A549 (cell line): ENCODE results near the gene ADAMTS16.
A peak's percentile ranks its signal among the peaks of the same experiment; 100 is the strongest.

Source experiments
- CTCF ChIP-seq: fragments of >200 bp; sonication (Bioruptor Twin); formaldehyde crosslinking; IDR thresholded peaks from 3 replicates; pipeline ENCODE4 v1.5.1; 2016
- ELK1 ChIP-seq: fragments of 150-350 bp; IDR thresholded peaks from 2 replicates; pipeline ENCODE4 v1.6.1; 2014; ENCODE audit warnings: low read depth, mild to moderate bottlenecking, low read length
- MAFK ChIP-seq: fragments of 450-650 bp; IDR thresholded peaks from 2 replicates; pipeline ENCODE4 v1.6.1; 2014; ENCODE audit not compliant: partially characterized antibody
- POLR2A ChIP-seq: IDR thresholded peaks from 2 replicates; pipeline ENCODE4 v1.6.1; 2012; ENCODE audit warnings: mild to moderate bottlenecking, low read length
- RCOR1 ChIP-seq: fragments of 150-350 bp; IDR thresholded peaks from 2 replicates; pipeline ENCODE4 v1.6.1; 2014; ENCODE audit warnings: antibody characterized with exemption, low read length, low read depth
- RFX5 ChIP-seq: fragments of 450-650 bp; IDR thresholded peaks from 2 replicates; pipeline ENCODE4 v1.7.1; 2014; ENCODE audit warnings: antibody characterized with exemption, mild to moderate bottlenecking, moderate library complexity
- TP53 ChIP-seq: fragments of 250-450 bp; sonication (Bioruptor Pico); IDR thresholded peaks from 2 replicates; pipeline ENCODE4 v1.5.0; 2021; ENCODE audit warnings: mild to moderate bottlenecking, moderate library complexity

GRCh38 chr5:5165541-5166002 is 25.4 kb downstream of the ADAMTS16 start:
- TF ChIP-seq RCOR1 (no peak), CTCF (no peak), RFX5 (no peak), TP53 (CRISPR knock-in tag) (no peak), POLR2A (no peak), ELK1 (no peak), MAFK (peak; percentile 32)
